GM12873 (cell line): ENCODE results near the gene SLC22A7.
A peak's percentile ranks its signal among the peaks of the same experiment; 100 is the strongest.

Source experiments
- TF ChIP-seq, protein P1 (sequence below): IDR thresholded peaks from 2 replicates; pipeline ENCODE4 v1.5.1; 2012; ENCODE audit warnings: low read depth, mild to moderate bottlenecking, moderate library complexity, low read length, control low read depth; ENCODE audit not compliant: insufficient read depth; ENCODE audit errors: missing control alignments

SLC22A7 gene

DNA sequence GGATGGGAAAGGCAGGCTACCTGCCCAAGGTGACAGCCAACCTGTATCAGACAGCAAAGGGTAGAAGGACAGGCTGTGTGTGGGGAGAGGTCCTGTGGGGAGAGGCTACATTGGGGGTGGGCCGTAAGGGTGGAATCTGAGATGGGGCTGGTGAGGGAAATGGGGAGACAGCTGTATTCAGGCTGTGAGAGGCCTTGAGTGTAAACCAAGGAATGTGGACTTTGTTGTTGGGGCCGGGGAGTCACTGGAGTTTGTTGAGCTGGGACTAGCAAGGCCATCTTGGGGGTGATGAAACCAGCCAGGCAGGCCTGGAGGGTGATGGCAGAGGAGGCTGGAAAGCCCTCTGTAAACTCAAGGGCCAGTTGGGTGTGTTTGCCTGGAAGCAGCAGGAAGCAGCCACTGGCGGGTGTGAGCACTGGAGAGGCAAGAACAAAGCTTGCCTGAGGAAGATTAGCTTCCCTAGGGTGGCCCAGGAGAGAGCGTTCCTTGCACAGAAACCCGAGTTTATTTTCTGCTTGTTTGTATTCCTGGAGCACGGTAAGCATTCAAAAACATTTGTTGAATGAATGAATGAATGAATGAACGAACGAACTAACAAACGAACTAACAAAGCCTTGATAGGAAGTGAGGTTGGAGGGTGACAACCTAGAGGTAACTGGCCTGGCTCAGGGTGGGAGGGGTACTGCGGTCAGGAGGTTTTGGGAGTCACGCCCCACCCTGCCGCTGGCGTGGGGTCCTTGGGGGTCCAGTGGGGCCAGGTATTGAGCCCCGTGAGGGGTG, 35.9 kb upstream of the SLC22A7 start:
- TF ChIP-seq, protein P1, sequence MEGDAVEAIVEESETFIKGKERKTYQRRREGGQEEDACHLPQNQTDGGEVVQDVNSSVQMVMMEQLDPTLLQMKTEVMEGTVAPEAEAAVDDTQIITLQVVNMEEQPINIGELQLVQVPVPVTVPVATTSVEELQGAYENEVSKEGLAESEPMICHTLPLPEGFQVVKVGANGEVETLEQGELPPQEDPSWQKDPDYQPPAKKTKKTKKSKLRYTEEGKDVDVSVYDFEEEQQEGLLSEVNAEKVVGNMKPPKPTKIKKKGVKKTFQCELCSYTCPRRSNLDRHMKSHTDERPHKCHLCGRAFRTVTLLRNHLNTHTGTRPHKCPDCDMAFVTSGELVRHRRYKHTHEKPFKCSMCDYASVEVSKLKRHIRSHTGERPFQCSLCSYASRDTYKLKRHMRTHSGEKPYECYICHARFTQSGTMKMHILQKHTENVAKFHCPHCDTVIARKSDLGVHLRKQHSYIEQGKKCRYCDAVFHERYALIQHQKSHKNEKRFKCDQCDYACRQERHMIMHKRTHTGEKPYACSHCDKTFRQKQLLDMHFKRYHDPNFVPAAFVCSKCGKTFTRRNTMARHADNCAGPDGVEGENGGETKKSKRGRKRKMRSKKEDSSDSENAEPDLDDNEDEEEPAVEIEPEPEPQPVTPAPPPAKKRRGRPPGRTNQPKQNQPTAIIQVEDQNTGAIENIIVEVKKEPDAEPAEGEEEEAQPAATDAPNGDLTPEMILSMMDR: no peak

DNA sequence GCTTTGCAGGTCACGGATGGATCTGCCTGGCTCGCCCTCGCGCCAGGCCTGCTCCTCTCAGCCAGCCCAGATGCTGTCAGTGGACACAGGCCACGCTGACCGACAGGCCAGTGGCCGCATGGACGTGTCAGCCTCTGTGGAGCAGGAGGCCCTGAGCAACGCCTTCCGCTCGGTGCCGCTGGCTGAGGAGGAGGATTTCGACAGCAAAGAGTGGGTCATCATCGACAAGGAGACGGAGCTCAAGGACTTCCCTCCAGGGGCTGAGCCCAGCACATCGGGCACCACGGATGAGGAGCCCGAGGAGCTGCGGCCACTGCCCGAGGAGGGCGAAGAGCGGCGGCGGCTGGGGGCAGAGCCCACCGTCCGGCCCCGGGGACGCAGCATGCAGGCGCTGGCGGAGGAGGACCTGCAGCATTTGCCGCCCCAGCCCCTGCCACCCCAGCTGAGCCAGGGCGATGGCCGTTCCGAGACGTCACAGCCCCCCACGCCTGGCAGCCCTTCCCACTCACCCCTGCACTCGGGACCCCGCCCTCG, 35.2 kb upstream of the SLC22A7 start:
- TF ChIP-seq, protein P1: no peak

DNA sequence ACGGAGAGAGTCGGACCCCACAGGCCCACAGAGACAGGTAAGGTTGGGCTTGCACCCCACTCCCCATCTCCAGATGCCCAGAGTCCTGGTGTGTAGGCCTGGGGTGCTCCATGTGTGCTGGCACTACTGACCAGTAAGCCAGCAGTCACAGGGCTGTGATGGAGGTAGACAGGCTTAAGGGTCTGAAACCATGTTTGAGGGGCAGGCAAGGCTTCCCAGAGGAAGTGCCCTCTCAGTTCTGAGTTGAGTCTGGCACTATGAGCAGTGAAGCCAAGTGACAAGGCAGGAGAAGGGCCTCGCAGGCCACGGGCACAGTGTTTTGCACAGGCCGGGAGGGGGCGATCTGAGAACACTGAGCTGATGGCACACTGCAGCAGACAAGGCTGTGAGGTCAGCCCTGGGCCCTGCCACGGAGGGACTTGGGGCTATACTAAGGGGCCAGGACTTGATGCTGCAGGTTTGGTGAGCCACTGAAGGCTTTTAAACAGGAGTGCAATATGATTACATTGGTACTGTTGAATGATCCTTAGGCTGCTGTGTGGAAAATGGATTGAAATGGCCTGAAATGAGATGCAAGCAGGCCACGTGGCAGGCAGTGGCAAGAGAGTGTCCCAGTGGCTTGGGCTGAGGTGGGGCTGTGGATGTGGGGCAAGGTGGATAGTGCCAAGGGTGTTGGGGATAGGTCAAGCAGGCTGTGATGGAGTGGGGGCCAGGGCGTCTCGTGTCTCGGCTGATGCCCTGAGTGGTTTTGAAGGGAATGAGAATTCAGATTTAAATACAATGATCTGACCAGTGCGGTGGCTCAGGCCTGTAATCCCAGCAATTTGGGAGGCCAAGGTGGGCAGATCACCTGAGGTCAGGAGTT, 34.5 kb upstream of the SLC22A7 start:
- TF ChIP-seq, protein P1: peak; percentile 95

DNA sequence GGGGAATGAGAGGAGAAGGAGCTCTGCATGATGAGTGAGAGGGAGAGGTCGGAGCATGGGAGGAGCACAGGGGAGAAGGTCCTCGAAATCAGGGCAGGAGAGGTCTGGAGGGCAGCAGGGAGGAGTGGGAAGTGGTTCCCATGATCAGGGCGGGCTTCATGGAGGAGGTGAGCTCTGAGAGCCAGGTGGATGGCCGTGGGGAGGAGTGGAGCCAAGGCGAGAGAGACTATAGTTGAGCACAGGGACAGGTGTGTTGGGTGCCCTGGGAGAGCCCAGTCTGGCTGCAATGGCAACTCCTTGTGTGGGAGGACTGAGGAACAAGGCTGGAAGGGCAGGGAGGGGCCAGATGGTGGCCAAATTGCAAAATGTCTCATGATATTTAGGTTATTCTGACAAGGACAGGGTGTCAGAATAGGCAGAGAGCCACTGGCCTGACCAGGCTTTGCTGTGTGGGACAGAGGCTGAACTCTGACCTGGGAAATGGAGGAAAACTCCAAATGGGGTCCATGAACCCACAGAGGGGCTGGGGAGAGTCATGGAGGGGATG, 33.4 kb upstream of the SLC22A7 start:
- TF ChIP-seq, protein P1: no peak

DNA sequence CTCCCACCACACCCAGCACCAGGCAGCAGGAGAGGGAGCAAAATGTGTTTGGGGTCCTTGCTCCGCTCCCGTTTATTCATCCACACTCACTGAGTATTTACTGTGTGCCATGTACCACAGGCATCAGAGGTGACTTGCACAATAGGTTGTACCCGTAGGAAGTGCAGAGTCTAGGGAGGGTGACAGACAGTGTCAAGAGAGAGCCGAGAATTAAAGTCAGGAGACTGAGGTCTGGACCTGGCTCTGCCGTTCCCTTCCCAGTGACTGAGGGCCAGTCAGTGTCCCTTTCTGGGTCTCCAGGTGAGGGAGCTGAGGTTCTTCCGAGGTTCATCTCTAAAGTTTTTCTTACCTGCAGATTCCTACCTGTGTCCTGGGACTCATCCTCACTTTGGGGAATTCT, 32.5 kb upstream of the SLC22A7 start:
- TF ChIP-seq, protein P1: no peak

DNA sequence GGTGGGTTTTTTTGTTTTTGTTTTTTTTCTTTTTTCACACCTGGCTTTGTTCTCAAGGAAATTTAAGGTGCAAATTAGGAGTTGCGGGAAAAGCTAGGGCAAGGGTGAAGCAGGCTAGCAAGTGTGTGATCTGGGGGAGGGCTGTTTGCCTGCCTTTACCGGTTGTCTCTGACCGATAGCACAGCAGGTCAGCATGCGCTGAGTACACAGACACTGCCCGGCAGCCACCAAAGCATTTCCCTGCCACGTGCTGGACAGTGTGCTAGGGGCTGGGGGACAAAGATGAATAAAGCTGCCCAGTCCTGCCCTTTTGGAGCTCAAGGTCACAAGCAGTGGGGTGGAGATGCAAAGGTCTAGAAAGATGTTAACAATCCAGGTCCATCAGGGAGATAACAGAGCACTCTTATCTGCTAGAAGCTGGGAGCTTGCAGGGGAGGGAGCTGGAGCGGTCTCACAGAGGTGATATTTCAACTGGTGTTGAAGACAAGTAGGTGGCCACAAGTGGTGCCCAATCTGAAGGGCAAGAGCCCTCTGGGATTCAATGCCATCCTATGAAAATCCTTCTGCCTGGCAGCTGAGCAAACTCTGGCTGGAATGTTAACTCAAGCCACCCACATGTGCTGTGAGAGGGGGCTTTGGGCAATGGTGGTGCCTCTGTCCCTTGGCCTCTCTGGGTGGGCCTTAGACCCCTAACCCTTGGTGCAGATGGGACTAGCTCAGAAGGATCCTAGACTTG, 30.3 kb upstream of the SLC22A7 start:
- TF ChIP-seq, protein P1: no peak
